ENCODE measurements around the gene RPS6KC1.

DNA sequence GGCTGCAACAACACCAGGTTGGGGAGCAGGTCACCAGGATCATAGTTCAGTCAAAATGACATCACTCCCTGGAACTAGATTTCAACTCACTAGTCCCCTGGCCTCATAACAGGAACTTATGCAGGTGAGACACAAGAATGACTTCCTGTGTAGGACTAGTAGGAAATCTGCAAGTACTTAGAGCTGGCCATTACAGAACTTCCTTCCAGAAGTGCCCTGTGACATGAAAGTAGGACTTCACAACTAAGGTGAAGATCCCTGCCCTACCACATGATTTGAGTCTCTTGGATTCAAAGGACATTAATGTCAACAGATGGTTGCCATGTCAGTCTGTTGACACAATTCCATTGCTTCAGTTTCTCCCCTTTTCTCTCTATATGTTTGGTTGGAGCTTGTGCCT lies 223.1 kb downstream of the RPS6KC1 start:
- TF ChIP-seq, protein P1, sequence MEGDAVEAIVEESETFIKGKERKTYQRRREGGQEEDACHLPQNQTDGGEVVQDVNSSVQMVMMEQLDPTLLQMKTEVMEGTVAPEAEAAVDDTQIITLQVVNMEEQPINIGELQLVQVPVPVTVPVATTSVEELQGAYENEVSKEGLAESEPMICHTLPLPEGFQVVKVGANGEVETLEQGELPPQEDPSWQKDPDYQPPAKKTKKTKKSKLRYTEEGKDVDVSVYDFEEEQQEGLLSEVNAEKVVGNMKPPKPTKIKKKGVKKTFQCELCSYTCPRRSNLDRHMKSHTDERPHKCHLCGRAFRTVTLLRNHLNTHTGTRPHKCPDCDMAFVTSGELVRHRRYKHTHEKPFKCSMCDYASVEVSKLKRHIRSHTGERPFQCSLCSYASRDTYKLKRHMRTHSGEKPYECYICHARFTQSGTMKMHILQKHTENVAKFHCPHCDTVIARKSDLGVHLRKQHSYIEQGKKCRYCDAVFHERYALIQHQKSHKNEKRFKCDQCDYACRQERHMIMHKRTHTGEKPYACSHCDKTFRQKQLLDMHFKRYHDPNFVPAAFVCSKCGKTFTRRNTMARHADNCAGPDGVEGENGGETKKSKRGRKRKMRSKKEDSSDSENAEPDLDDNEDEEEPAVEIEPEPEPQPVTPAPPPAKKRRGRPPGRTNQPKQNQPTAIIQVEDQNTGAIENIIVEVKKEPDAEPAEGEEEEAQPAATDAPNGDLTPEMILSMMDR (IDR thresholded peaks at IDR 0.05), result no peak
- no peak for TF ChIP-seq POLR2A (IDR thresholded peaks at IDR 0.05)
